ENCODE results near the gene DNER.
"Not testable (repeated sequence)": the region's sequence is repeated elsewhere in the genome, so short reads cannot be mapped to it uniquely, and the experiment has no call there.

DNER gene

DNA sequence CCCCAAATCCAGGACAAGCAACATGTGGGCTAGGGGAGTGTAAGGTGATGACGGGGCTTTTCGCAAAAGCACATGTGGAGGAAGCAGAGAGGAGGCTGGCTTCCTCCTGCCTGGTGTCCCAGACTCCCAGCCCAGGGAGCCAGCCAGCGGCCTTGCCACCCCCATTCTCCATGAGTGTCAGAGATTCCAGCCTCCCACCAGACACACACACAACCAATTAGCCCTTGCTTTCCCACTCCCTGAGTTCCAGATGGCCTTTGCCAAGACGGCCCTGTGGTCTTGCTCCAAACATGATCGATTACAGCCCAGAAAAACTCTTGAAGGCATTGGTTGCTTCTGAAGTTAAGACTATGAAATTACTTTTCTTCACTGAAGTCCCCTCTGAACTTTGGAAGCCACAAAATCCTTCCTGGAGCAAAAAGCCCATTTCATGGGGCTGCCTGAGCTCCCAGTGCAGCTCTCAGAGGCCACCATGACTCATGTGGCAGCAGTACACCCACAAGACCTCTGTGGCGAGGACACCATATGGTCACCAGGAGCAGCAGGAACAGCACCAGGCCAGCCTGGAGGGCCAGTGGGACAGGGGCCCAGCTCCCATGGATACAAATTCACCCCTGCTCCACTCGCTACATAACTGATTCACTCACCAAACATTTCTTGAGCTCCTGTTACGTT lies 374.1 kb downstream of the DNER start:
- Histone ChIP-seq H3K36me3 (ENCODE audit: control insufficient read depth, insufficient read depth, low read length) (no peaks in the 10 kb centered on the region), H3K4me3 (ENCODE audit: low read depth, low read length) (no peak overlapping the region), H3K9me3 (ENCODE audit: control insufficient read depth, insufficient read depth, low read length) (no peaks in the 10 kb centered on the region), H3K4me1 (ENCODE audit: control insufficient read depth, insufficient read depth, low read length) (no peaks in the 10 kb centered on the region), H3K9ac (ENCODE audit: low read depth, low read length) (no peak overlapping the region), H3K27me3 (ENCODE audit: control insufficient read depth, insufficient read depth, low read length) (no peaks in the 10 kb centered on the region)

DNA sequence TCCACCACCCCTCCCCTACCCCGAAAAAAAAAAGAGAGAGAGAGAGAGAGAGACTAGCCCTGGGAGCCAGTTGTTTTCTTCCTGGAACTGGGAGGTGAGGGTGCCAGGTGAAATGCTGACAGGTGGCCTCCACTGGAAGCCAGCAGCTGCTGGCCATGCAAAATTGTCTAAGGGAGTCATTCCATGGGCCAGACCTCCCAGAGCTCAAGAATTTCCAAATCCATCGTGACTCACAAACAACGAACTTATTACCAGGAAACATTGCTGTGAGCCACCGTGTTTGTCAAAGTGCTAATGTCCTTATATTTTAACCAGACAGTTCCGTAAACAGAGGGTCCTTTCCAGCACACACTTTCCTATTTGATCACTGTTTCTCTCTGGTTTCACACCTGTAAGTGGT lies 374.7 kb downstream of the DNER start:
- Histone ChIP-seq H3K4me3 (ENCODE audit: low read depth, low read length) (no peak overlapping the region), H3K27me3 (ENCODE audit: control insufficient read depth, insufficient read depth, low read length) (no peaks in the 10 kb centered on the region), H3K4me1 (ENCODE audit: control insufficient read depth, insufficient read depth, low read length) (no peaks in the 10 kb centered on the region), H3K9ac (ENCODE audit: low read depth, low read length) (no peak overlapping the region), H3K36me3 (ENCODE audit: control insufficient read depth, insufficient read depth, low read length) (no peaks in the 10 kb centered on the region), H3K9me3 (ENCODE audit: control insufficient read depth, insufficient read depth, low read length) (no peaks in the 10 kb centered on the region)

DNA sequence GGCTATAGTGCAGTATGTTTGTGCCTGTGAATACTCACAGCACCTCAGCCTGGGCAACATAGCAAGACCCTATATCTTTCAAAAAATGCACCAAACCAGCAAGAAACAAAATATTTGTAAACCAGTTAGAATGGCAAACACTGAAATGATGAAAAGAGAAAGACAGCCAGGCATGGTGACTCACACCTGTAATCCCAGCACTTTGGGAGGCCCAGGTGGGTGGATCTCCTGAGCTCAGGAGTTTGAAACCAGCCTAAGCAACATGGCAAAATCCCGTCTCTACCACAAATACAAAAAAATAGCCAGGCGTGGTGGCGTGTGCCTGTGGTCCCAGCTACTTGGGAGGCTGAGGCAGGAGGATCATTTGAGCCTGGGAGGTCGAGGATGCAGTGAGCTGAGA lies 375.2 kb downstream of the DNER start:
- H3K9me3 ChIP-seq (ENCODE audit: control insufficient read depth, insufficient read depth, low read length); H3K9ac ChIP-seq (ENCODE audit: low read depth, low read length); H3K4me1 ChIP-seq (ENCODE audit: control insufficient read depth, insufficient read depth, low read length); H3K36me3 ChIP-seq (ENCODE audit: control insufficient read depth, insufficient read depth, low read length); H3K27me3 ChIP-seq (ENCODE audit: control insufficient read depth, insufficient read depth, low read length); H3K4me3 ChIP-seq (ENCODE audit: low read depth, low read length): not testable (repeated sequence)

DNA sequence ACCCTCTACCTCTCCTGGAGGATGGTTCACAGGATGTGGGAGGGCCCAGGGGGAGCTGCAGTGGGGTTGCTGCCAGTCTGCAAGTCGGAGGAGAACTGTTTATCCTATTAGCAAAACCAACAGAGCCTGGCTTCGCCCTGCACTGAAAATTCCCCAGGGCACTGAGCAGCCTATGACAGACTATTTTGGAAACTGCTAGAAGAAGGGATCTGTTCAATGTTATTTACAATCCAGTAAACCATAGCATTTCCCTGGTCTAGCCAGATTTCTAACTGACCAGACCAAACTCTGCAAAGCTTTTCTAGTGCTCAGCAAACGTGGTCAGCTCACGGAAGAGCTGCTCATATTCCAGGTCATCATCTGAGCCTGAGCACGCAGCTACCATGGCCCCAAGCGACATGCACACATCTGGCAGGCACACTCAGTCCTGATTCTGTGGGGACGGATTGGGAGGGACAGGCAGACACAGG lies 378.4 kb downstream of the DNER start:
- no peak overlapping the region for H3K9ac ChIP-seq (ENCODE audit: low read depth, low read length)
- H3K4me3 ChIP-seq (ENCODE audit: low read depth, low read length): no peak overlapping the region
- H3K9me3 ChIP-seq (ENCODE audit: control insufficient read depth, insufficient read depth, low read length): no peaks in the 10 kb centered on the region
- H3K27me3 ChIP-seq (ENCODE audit: control insufficient read depth, insufficient read depth, low read length): no peaks in the 10 kb centered on the region
- H3K36me3 ChIP-seq (ENCODE audit: control insufficient read depth, insufficient read depth, low read length): no peaks in the 10 kb centered on the region
- H3K4me1 ChIP-seq (ENCODE audit: control insufficient read depth, insufficient read depth, low read length): no peaks in the 10 kb centered on the region

DNA sequence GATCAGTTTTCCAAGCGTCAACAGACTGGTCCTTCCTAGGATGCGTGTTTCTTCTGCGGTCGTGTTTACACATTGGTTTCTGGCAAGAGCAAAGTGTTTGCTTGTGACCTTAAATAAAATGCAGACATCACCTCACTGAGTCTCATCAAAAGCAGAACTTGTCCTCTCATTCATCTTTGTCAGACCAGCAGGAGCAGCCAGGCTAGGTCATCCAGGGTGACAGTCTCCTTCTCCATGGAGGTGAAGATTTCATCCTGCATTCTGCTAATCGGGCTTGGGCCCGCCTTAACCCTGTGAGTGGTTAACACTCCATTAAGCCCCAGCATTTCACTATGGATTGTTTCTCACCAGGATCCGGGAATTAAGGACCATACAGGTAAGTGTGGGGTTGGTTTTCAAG lies 379.0 kb downstream of the DNER start:
- H3K27me3 ChIP-seq (ENCODE audit: control insufficient read depth, insufficient read depth, low read length): no peaks in the 10 kb centered on the region
- no peak overlapping the region for H3K9ac ChIP-seq (ENCODE audit: low read depth, low read length)
- H3K4me1 ChIP-seq (ENCODE audit: control insufficient read depth, insufficient read depth, low read length): no peaks in the 10 kb centered on the region
- H3K4me3 ChIP-seq (ENCODE audit: low read depth, low read length): no peak overlapping the region
- no peaks in the 10 kb centered on the region for H3K9me3 ChIP-seq (ENCODE audit: control insufficient read depth, insufficient read depth, low read length)
- no peaks in the 10 kb centered on the region for H3K36me3 ChIP-seq (ENCODE audit: control insufficient read depth, insufficient read depth, low read length)

DNA sequence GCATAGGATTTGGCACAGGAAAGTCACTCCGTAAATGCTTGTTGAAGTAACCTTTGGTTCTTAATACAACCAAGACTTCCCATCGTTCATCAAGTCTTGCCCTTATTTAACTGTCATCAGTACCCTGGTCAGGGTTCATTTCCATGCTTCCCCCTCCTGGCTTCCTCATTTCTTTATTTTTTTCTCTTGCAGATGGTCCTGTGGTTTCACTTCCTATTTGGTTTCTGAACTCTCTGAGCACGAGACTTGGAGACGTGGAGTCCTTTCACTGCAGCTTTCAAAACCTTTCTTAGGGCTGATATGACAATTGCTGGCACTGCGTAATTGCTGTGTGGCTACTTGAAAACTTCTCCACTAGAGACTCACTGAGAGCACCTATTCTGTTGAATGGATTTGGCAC lies 383.4 kb downstream of the DNER start:
- Histone ChIP-seq H3K36me3 (ENCODE audit: control insufficient read depth, insufficient read depth, low read length) (no peaks in the 10 kb centered on the region), H3K4me3 (ENCODE audit: low read depth, low read length) (no peak overlapping the region)

DNA sequence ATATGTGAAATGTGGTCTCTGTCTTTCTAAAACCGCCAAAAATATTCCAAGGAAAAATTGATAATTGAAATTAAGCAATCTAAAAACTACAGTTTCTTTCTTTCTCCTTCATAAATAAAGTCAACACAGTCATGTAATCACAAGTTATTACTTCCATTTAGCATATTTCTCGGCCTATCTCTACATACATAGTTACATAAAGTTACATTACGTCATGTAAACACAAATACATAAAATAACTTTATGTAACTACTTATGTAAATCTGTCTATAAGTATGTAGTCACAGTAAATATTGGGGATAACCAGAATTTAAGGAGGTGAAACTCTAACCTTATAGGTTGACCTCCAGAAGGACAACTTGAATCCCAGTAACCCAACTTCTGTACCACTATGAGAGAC lies 394.8 kb downstream of the DNER start:
- Histone ChIP-seq H3K27me3 (ENCODE audit: control insufficient read depth, insufficient read depth, low read length) (no peaks in the 10 kb centered on the region), H3K4me3 (ENCODE audit: low read depth, low read length) (no peak overlapping the region), H3K9ac (ENCODE audit: low read depth, low read length) (no peak overlapping the region), H3K9me3 (ENCODE audit: control insufficient read depth, insufficient read depth, low read length) (no peaks in the 10 kb centered on the region), H3K36me3 (ENCODE audit: control insufficient read depth, insufficient read depth, low read length) (no peaks in the 10 kb centered on the region), H3K4me1 (ENCODE audit: control insufficient read depth, insufficient read depth, low read length) (no peaks in the 10 kb centered on the region)

More for the DNA sequence above, 383.4 kb downstream of the DNER start:
- no peaks in the 10 kb centered on the region for H3K27me3 ChIP-seq (ENCODE audit: control insufficient read depth, insufficient read depth, low read length)
- no peaks in the 10 kb centered on the region for H3K9me3 ChIP-seq (ENCODE audit: control insufficient read depth, insufficient read depth, low read length)
- no peaks in the 10 kb centered on the region for H3K4me1 ChIP-seq (ENCODE audit: control insufficient read depth, insufficient read depth, low read length)
- H3K9ac ChIP-seq (ENCODE audit: low read depth, low read length): no peak overlapping the region

DNA sequence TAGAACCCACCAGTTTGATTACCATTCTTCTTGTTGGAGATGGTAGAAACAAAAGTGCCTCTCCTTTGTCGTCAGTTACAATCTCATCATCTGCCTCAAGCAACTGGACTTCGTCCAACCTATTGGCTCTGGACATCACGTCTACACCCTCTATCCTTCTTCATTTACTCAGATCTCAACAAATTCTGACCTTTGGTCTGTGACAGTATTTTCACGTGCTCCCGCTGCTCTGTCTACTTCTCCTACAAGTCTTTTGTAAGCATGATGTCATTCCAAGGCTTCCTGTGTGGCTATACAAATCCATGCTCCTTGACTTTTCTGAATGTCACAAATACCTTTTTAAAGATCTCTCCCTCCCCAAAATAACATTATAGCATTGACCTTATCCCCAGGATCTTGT lies 400.2 kb downstream of the DNER start:
- no peaks in the 10 kb centered on the region for H3K36me3 ChIP-seq (ENCODE audit: control insufficient read depth, insufficient read depth, low read length)
- H3K27me3 ChIP-seq (ENCODE audit: control insufficient read depth, insufficient read depth, low read length): no peaks in the 10 kb centered on the region
- no peak overlapping the region for H3K4me3 ChIP-seq (ENCODE audit: low read depth, low read length)
- H3K9ac ChIP-seq (ENCODE audit: low read depth, low read length): no peak overlapping the region
- H3K9me3 ChIP-seq (ENCODE audit: control insufficient read depth, insufficient read depth, low read length): no peaks in the 10 kb centered on the region
- no peaks in the 10 kb centered on the region for H3K4me1 ChIP-seq (ENCODE audit: control insufficient read depth, insufficient read depth, low read length)

DNA sequence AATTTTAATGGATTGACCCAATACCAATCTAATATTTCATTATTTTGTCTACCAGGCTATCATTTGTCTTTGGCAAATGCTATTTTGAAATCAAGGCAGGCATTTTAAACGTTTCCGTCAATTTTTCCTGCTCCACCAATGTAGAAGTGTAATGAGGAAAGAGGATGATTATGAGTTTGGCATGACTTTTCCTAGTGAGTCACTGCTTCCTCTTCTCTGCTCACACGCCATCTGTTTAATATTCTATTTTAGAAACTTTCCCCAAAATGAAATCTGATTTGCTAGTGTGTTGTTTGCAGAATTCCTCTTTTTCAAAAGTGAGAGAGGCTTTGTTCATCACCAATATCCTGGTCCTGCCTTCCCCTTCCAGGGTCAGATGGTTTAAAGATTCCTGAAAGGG lies 400.8 kb downstream of the DNER start:
- Histone ChIP-seq H3K9me3 (ENCODE audit: control insufficient read depth, insufficient read depth, low read length) (no peaks in the 10 kb centered on the region), H3K36me3 (ENCODE audit: control insufficient read depth, insufficient read depth, low read length) (no peaks in the 10 kb centered on the region), H3K27me3 (ENCODE audit: control insufficient read depth, insufficient read depth, low read length) (no peaks in the 10 kb centered on the region), H3K4me3 (ENCODE audit: low read depth, low read length) (no peak overlapping the region), H3K4me1 (ENCODE audit: control insufficient read depth, insufficient read depth, low read length) (no peaks in the 10 kb centered on the region), H3K9ac (ENCODE audit: low read depth, low read length) (no peak overlapping the region)

Measured in iPS-15b (cell line).